Measurements from ENCODE around the gene KCNA1. TPM values are rescaled to one million over a fixed set of nuclear protein-coding genes. Genes with fewer than 3 reads are reported as not detected.

Gene KCNA1
- total and polyA plus RNA-seq, 4 donors: 0.06 to 0.39 TPM; not detected in 2

DNA sequence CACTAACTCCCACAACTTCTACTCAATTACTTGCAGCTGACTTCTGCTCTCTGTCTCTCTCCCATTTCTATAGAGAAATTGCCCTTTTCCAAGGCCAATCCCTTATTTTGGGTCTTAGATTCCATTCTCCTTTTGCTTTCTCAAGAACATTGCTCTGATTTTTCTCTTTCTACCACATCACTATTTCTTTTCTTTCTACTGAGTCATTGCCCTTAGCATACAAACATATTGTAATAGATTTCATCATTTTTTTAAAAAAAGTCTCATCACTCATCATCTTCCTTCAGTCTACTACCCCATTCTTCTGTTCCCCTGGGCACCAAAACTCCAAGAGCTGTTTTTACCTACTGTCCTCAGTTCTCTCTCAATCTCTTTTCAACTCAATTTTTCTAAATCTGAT, 4.4 kb upstream of the KCNA1 start:
- H3K4me1 ChIP-seq (ENCODE audit: control insufficient read depth in 1 of 2, insufficient read depth in 2 of 2, low read length in 2 of 2): no peaks in the 10 kb centered on the region
- H3K27ac ChIP-seq (ENCODE audit: low read depth in 1 of 2, low read length in 2 of 2): no peak overlapping the region
- no peak overlapping the region for H3K4me3 ChIP-seq (ENCODE audit: low read length in 2 of 2)
- no peaks in the 10 kb centered on the region for H3K36me3 ChIP-seq (ENCODE audit: control insufficient read depth in 1 of 2, insufficient read depth in 2 of 2, low read length in 1 of 2)
- no peaks in the 10 kb centered on the region for H3K9me3 ChIP-seq (ENCODE audit: control insufficient read depth, low read length)
- no peaks in the 10 kb centered on the region for H3K27me3 ChIP-seq (ENCODE audit: control insufficient read depth in 1 of 2, insufficient read depth in 2 of 2, low read length in 1 of 2)
- no peak for ATAC-seq (ENCODE audit: low FRiP score)
- DNase-seq: no peak
- intact Hi-C loops (cut with DNase I): no loop called here

DNA sequence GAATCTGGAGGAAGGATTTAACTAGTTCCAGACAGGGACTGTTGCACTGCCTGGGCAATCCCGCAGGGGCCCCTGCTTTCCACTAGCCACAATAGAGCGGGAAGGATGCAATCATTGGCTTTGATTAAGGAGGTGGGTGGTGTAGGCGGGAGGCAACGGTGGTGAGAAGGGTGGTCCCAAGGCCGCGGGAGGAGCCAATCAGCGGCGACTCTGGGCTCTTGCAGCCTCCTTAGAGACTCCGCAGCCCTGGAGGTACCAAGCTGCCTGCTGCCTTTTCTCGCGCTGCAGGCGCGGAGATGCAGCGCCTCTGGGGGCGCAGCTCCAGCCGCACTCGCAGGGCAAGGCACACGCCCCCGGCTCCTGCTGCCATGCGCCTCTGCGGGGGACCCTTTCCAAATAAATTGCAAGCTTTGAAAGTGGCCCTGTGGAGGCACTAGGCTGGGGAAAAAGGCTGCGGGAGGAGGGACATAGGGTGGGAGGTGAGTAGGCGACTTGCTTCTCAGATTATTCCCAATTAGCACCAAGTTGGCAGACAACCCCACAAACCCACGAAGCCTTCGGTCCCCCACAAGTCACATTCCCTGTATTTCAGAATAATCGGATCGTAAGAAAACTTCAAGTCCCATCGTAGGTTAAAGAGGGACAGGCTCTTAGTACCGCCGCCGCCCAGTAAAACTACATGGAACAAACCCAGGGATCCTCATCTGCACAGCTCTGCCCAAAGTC, 858 bp upstream of the KCNA1 start:
- ATAC-seq (ENCODE audit: low FRiP score): no peak

DNA sequence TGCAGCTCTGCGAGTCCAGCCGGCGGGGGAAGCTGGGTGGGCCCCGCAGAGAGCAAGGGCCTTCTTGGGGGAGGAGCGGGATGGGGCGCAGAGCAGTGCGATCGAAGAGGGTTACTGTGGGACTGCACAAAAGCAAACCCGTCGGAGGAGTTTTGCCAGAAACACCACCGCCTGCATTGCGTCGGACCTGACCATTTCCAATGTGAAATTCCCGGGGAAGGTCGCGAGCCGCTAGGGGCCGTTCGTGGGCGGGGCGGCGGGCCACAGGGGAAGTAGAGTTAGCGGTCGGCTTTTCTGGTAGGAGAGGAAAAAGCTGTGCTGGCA, 333 bp upstream of the KCNA1 start:
- no peak overlapping the region for H3K27ac ChIP-seq (ENCODE audit: low read depth in 1 of 2, low read length in 2 of 2)
- 0 to 1% methylated on average over 24 of the region's 24 CpGs for WGBS, 2 donors
- H3K36me3 ChIP-seq (ENCODE audit: control insufficient read depth in 1 of 2, insufficient read depth in 2 of 2, low read length in 1 of 2): no peaks in the 10 kb centered on the region
- H3K4me1 ChIP-seq (ENCODE audit: control insufficient read depth in 1 of 2, insufficient read depth in 2 of 2, low read length in 2 of 2): no peaks in the 10 kb centered on the region
- intact Hi-C loops (cut with DNase I): no loop called here
- DNase-seq: peak in 1 of 2 donors; percentile 77
- no peaks in the 10 kb centered on the region for H3K27me3 ChIP-seq (ENCODE audit: control insufficient read depth in 1 of 2, insufficient read depth in 2 of 2, low read length in 1 of 2)
- H3K4me3 ChIP-seq (ENCODE audit: low read length in 2 of 2): peak overlapping the region in 1 of 2 donors; percentile 29
- ATAC-seq (ENCODE audit: low FRiP score): no peak
- no peaks in the 10 kb centered on the region for H3K9me3 ChIP-seq (ENCODE audit: control insufficient read depth, low read length)

More for the DNA sequence above, 858 bp upstream of the KCNA1 start:
- intact Hi-C loops (cut with DNase I): no loop called here
- Histone ChIP-seq H3K36me3 (ENCODE audit: control insufficient read depth in 1 of 2, insufficient read depth in 2 of 2, low read length in 1 of 2) (no peaks in the 10 kb centered on the region), H3K9me3 (ENCODE audit: control insufficient read depth, low read length) (no peaks in the 10 kb centered on the region), H3K4me1 (ENCODE audit: control insufficient read depth in 1 of 2, insufficient read depth in 2 of 2, low read length in 2 of 2) (no peaks in the 10 kb centered on the region), H3K27ac (ENCODE audit: low read depth in 1 of 2, low read length in 2 of 2) (no peak overlapping the region), H3K4me3 (ENCODE audit: low read length in 2 of 2) (peak overlapping the region in 1 of 2 donors; percentile 29), H3K27me3 (ENCODE audit: control insufficient read depth in 1 of 2, insufficient read depth in 2 of 2, low read length in 1 of 2) (no peaks in the 10 kb centered on the region)
- WGBS, 2 donors: 2 to 3% methylated on average over 31 of the region's 31 CpGs
- no peak for DNase-seq

DNA sequence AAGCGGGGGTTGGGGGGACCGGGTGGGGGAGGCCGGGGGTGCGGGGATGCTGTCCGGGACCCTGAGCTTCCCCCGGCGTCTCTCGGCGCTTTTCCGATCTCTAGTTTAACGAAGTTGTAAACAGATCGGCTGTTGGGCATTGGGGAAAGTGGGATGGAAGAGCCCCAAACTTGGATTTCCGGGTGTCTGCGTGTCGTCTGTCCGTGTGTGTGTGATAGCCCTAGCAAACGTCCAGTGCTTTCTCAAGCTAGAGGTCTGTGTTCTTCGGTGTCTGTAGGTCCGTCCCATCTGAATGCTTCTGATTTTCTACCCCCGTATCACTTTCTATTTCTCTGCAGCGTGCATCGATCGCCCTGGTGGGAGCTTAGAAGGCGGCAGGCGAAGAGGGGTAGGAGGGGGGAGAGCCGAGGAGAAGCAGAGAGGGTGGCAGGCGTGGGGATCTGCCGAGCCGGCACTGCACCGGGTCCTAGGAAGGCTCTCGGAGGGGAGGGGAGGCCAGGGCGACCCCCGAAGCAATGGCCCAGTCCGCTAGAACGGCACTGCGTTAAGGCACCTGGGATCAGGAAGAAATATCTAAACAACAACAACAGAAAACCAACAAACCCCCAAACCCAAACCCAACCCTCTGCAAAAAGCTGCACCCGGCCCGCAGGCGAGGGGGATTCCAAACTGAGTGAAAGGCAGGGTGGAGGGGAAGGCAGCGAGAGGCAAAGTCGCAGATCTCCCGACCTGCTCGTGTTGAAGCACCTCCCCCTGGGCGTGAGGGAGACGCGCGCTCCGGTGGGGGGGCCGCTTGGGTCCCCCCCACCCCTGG, 1.0 kb downstream of the KCNA1 start:
- Histone ChIP-seq H3K4me1 (ENCODE audit: control insufficient read depth in 1 of 2, insufficient read depth in 2 of 2, low read length in 2 of 2) (no peaks in the 10 kb centered on the region), H3K9me3 (ENCODE audit: control insufficient read depth, low read length) (no peaks in the 10 kb centered on the region), H3K4me3 (ENCODE audit: low read length in 2 of 2) (peak overlapping the region; percentile 20 to 58), H3K27me3 (ENCODE audit: control insufficient read depth in 1 of 2, insufficient read depth in 2 of 2, low read length in 1 of 2) (no peaks in the 10 kb centered on the region), H3K27ac (ENCODE audit: low read depth in 1 of 2, low read length in 2 of 2) (no peak overlapping the region), H3K36me3 (ENCODE audit: control insufficient read depth in 1 of 2, insufficient read depth in 2 of 2, low read length in 1 of 2) (no peaks in the 10 kb centered on the region)
- intact Hi-C loops (cut with DNase I): no loop called here
- 1% methylated on average over 47 to 49 of the region's 49 CpGs for WGBS, 2 donors
- DNase-seq (no peak), ATAC-seq (ENCODE audit: low FRiP score) (peak; percentile 3)

DNA sequence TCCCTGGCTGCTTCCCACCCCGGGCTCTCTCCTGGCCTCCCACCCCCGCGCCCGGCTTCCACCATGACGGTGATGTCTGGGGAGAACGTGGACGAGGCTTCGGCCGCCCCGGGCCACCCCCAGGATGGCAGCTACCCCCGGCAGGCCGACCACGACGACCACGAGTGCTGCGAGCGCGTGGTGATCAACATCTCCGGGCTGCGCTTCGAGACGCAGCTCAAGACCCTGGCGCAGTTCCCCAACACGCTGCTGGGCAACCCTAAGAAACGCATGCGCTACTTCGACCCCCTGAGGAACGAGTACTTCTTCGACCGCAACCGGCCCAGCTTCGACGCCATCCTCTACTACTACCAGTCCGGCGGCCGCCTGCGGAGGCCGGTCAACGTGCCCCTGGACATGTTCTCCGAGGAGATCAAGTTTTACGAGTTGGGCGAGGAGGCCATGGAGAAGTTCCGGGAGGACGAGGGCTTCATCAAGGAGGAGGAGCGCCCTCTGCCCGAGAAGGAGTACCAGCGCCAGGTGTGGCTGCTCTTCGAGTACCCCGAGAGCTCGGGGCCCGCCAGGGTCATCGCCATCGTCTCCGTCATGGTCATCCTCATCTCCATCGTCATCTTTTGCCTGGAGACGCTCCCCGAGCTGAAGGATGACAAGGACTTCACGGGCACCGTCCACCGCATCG, 1.8 kb downstream of the KCNA1 start:
- intact Hi-C loops (cut with DNase I): no loop called here
- ATAC-seq (ENCODE audit: low FRiP score) (peak; percentile 7), DNase-seq (peak in 1 of 2 donors; percentile 74)
- no peak overlapping the region for H3K4me3 ChIP-seq (ENCODE audit: low read length in 2 of 2)
- H3K36me3 ChIP-seq (ENCODE audit: control insufficient read depth in 1 of 2, insufficient read depth in 2 of 2, low read length in 1 of 2): no peaks in the 10 kb centered on the region
- no peaks in the 10 kb centered on the region for H3K9me3 ChIP-seq (ENCODE audit: control insufficient read depth, low read length)
- H3K27ac ChIP-seq (ENCODE audit: low read depth in 1 of 2, low read length in 2 of 2): no peak overlapping the region
- WGBS, 2 donors: 41 to 46% methylated on average over 61 of the region's 61 CpGs
- no peaks in the 10 kb centered on the region for H3K4me1 ChIP-seq (ENCODE audit: control insufficient read depth in 1 of 2, insufficient read depth in 2 of 2, low read length in 2 of 2)
- H3K27me3 ChIP-seq (ENCODE audit: control insufficient read depth in 1 of 2, insufficient read depth in 2 of 2, low read length in 1 of 2): no peaks in the 10 kb centered on the region

DNA sequence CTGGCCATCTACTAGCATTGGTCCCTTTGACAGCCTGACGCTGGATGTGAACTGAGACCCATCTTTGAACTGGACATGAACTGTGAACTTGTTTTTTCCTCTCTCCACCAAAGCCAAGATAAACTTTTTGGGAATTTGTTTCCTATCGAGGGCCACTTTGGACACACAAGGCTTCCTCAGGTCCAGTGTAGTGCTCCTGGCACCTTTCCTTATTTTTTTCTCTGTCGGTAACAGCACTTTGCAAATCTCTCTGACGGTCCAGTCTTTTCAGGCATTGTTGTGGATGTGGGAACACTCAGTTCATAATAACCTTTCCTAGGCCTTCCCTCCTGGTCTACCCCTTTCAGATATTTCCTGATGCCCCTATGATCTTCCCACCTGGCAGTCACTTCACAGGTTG, 5.0 kb downstream of the KCNA1 start:
- Histone ChIP-seq H3K27ac (ENCODE audit: low read depth in 1 of 2, low read length in 2 of 2) (no peak overlapping the region), H3K36me3 (ENCODE audit: control insufficient read depth in 1 of 2, insufficient read depth in 2 of 2, low read length in 1 of 2) (no peaks in the 10 kb centered on the region), H3K4me3 (ENCODE audit: low read length in 2 of 2) (no peak overlapping the region), H3K27me3 (ENCODE audit: control insufficient read depth in 1 of 2, insufficient read depth in 2 of 2, low read length in 1 of 2) (no peaks in the 10 kb centered on the region), H3K4me1 (ENCODE audit: control insufficient read depth in 1 of 2, insufficient read depth in 2 of 2, low read length in 2 of 2) (no peaks in the 10 kb centered on the region), H3K9me3 (ENCODE audit: control insufficient read depth, low read length) (no peaks in the 10 kb centered on the region)
- ATAC-seq (ENCODE audit: low FRiP score) (no peak), DNase-seq (no peak)
- intact Hi-C loops (cut with DNase I): no loop called here
- 79 to 81% methylated on average over 4 of the region's 4 CpGs for WGBS, 2 donors

DNA sequence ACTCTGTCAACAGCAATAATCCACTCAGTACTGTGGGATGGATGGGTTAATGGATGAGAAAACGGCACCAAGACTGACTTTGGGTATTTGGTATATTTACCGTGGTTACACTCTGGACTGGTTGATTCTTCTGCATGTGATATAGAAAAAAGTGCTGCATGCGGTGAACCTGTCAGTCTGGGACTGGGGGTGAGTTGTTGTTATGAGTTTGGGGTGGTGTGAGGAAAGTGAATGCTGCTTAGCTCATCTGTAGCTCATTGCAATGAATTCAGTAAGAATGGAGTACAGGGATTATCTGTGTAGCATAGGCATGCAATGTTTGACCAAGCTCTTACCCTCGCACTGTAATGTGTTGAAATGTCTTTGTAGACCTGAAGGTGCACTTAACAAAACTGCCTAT, 6.0 kb downstream of the KCNA1 start:
- Histone ChIP-seq H3K27me3 (ENCODE audit: control insufficient read depth in 1 of 2, insufficient read depth in 2 of 2, low read length in 1 of 2) (no peaks in the 10 kb centered on the region), H3K4me3 (ENCODE audit: low read length in 2 of 2) (no peak overlapping the region), H3K36me3 (ENCODE audit: control insufficient read depth in 1 of 2, insufficient read depth in 2 of 2, low read length in 1 of 2) (no peaks in the 10 kb centered on the region), H3K27ac (ENCODE audit: low read depth in 1 of 2, low read length in 2 of 2) (no peak overlapping the region), H3K9me3 (ENCODE audit: control insufficient read depth, low read length) (no peaks in the 10 kb centered on the region), H3K4me1 (ENCODE audit: control insufficient read depth in 1 of 2, insufficient read depth in 2 of 2, low read length in 2 of 2) (no peaks in the 10 kb centered on the region)
- 94 to 96% methylated on average over 4 of the region's 4 CpGs for WGBS, 2 donors
- DNase-seq (no peak), ATAC-seq (ENCODE audit: low FRiP score) (no peak)
- intact Hi-C loops (cut with DNase I): no loop called here

DNA sequence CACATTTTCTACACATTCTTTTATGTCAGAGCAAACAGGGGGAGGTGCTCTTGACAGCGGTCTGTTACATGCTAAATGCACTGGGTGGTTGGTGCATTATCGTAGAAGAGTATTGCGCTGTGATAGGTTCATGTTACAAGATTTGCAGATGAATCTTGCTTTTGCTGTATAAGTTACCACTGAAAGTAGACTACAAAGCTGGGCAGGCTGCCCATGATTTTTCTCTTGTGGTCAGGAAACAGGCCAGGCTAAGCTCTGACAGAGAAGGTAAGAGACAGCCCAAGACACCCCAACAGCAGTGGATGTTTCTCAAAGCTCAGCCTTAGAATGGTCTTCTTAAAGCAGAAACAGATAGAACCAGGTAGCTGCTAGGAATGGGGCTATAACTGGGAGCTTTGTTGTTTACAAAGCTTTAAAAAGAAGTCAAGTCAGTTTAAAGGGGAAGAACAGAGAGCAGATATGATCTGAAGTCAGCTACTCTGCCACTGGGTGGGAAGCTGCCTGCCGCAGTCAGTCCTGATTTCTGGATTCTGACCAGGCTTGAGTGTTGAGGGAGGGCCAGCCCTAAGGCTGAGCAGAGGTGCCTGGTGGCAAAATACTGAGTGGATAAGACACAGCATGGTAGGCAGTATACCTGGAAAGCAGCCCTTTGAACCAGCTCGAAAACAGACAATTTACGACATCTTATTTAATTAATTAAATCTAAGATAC, 9.4 kb downstream of the KCNA1 start:
- ATAC-seq (ENCODE audit: low FRiP score): no peak
- Histone ChIP-seq H3K27ac (ENCODE audit: low read depth in 1 of 2, low read length in 2 of 2) (no peak overlapping the region), H3K9me3 (ENCODE audit: control insufficient read depth, low read length) (no peaks in the 10 kb centered on the region), H3K4me3 (ENCODE audit: low read length in 2 of 2) (no peak overlapping the region), H3K4me1 (ENCODE audit: control insufficient read depth in 1 of 2, insufficient read depth in 2 of 2, low read length in 2 of 2) (no peaks in the 10 kb centered on the region), H3K36me3 (ENCODE audit: control insufficient read depth in 1 of 2, insufficient read depth in 2 of 2, low read length in 1 of 2) (no peaks in the 10 kb centered on the region), H3K27me3 (ENCODE audit: control insufficient read depth in 1 of 2, insufficient read depth in 2 of 2, low read length in 1 of 2) (no peaks in the 10 kb centered on the region)
- DNase-seq: no peak
- WGBS, 2 donors: 78 to 83% methylated on average over 6 of the region's 6 CpGs
- intact Hi-C loops (cut with DNase I): no loop called here
